ENCODE results near the gene MAP6D1. TPM values are rescaled to one million over a fixed set of nuclear protein-coding genes. Genes with fewer than 3 reads are reported as not detected.

MAP6D1 gene
- 1 to 10 TPM in 1 of 4 donors, under 1 TPM in 2, not detected in 1; 0.55 to 2.1 (median 0.71) TPM for total RNA-seq
- under 1 TPM in 1 of 3 donors, not detected in 2; 0.34 TPM for polyA plus RNA-seq

DNA sequence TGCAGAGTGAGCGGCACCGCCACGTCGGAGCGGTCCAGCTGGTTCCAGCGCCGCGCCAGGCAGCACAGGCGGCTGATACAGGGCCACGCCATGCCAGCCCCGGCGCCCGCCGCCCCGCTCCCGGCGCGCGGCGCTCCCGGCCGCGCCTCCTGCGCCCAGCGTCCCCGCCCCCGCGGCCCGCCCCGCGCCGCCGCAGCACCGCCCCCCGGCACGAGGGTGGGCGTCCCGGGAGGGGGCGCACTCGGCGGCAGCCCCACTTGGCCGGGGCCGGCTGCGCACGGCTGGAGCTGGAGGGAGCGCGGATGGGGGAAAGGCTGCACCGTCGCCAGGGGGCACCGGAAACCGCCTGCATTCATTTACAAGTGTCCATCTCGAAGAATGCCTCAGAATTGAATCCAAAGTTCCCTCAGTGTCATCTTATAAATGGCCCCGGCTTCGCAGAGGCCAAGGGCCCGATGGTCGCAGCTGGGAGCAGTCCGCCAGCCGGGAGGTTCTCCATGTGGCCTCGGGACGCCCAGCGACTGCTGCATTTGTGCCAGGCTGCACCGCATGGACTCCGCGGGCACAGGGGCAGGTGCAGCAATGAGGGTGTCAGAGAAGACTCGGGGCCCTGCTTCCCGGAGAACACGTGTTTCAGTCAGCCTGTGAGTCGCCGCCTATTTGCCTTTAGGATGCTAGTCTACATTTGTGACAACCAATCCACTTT, at the start of gene MAP6D1:
Gene MAP6D1 (minus strand): TSS at position 122 of the 706 bp plus-strand sequence. CDS start 30 bp downstream, at position 92.
- Histone ChIP-seq H3K4me1 (peaks cover 0 to 18% (median 13%) of the 10 kb centered on the region in 4 donors), H3K36me3 (peaks cover 0 to 23% (median 0%) of the 10 kb centered on the region in 4 donors), H3K9me3 (no peaks in the 10 kb centered on the region), H3K27ac (peak within 1 kb of the TSS in 2 of 4 donors; percentile 25 to 32), H3K27me3 (no peaks in the 10 kb centered on the region), H3K4me3 (peak within 1 kb of the TSS; percentile 13 to 67 (median 56))
- no peak for DNase-seq
- TF ChIP-seq POLR2AphosphoS5 (IDR thresholded peaks at IDR 0.05) (no peak), EP300 (IDR thresholded peaks at IDR 0.05) (no peak), POLR2A (IDR thresholded peaks at IDR 0.05) (no peak), CTCF (IDR thresholded peaks at IDR 0.05) (no peak)
- intact Hi-C loops (cut with DNase I): no loop called here
- 2 to 5% methylated on average over 69 of the region's 69 CpGs for WGBS, 2 donors

GRCh38 chr3:183873914-183874313, 48.5 kb upstream of the MAP6D1 start:
- TF ChIP-seq POLR2AphosphoS5 (IDR thresholded peaks at IDR 0.05) (no peak), POLR2A (IDR thresholded peaks at IDR 0.05) (no peak)
- no peaks in the 10 kb centered on the region for H3K27me3 ChIP-seq
- H3K4me1 ChIP-seq: peaks cover 0 to 8% (median 0%) of the 10 kb centered on the region in 4 donors
- WGBS, 2 donors: 78 to 92% methylated on average over 3 of the region's 3 CpGs
- no peaks in the 10 kb centered on the region for H3K36me3 ChIP-seq
- no peak for DNase-seq
- no peak overlapping the region for H3K27ac ChIP-seq
- H3K4me3 ChIP-seq: no peak overlapping the region
- H3K9me3 ChIP-seq: no peaks in the 10 kb centered on the region
- intact Hi-C loops (cut with DNase I): no loop called here

GRCh38 chr3:183871541-183871940, 46.2 kb upstream of the MAP6D1 start:
- WGBS, 2 donors: 80 to 90% methylated on average over 2 of the region's 2 CpGs
- intact Hi-C loops (cut with DNase I): no loop called here
- H3K27me3 ChIP-seq: no peaks in the 10 kb centered on the region

GRCh38 chr3:183870563-183870962, 45.2 kb upstream of the MAP6D1 start:
- H3K27me3 ChIP-seq: no peaks in the 10 kb centered on the region
- H3K4me3 ChIP-seq: no peak overlapping the region
- DNase-seq: no peak
- no peak overlapping the region for H3K27ac ChIP-seq
- WGBS, 2 donors: 72 to 95% methylated on average over 3 of the region's 3 CpGs
- H3K36me3 ChIP-seq: peaks cover 0 to 23% (median 9%) of the 10 kb centered on the region in 4 donors
- H3K9me3 ChIP-seq: no peaks in the 10 kb centered on the region
- H3K4me1 ChIP-seq: peaks cover 0 to 2% (median 0%) of the 10 kb centered on the region in 4 donors
- TF ChIP-seq CTCF (IDR thresholded peaks at IDR 0.05): no peak
- TF ChIP-seq EP300 (IDR thresholded peaks at IDR 0.05): no peak
- intact Hi-C loops (cut with DNase I): no loop called here

More at GRCh38 chr3:183871541-183871940, 46.2 kb upstream of the MAP6D1 start:
- H3K36me3 ChIP-seq: peaks cover 0 to 13% (median 5%) of the 10 kb centered on the region in 4 donors
- no peak overlapping the region for H3K4me3 ChIP-seq
- H3K9me3 ChIP-seq: no peaks in the 10 kb centered on the region
- peaks cover 0 to 8% (median 0%) of the 10 kb centered on the region in 4 donors for H3K4me1 ChIP-seq
- no peak for TF ChIP-seq EP300 (IDR thresholded peaks at IDR 0.05)
- no peak for TF ChIP-seq POLR2A (IDR thresholded peaks at IDR 0.05)
- TF ChIP-seq POLR2AphosphoS5 (IDR thresholded peaks at IDR 0.05): no peak
- no peak for TF ChIP-seq CTCF (IDR thresholded peaks at IDR 0.05)
- H3K27ac ChIP-seq: no peak overlapping the region
- no peak for DNase-seq

GRCh38 chr3:183868796-183869195, 43.4 kb upstream of the MAP6D1 start:
- Histone ChIP-seq H3K4me1 (no peaks in the 10 kb centered on the region), H3K4me3 (no peak overlapping the region), H3K9me3 (no peaks in the 10 kb centered on the region), H3K27me3 (no peaks in the 10 kb centered on the region), H3K27ac (no peak overlapping the region), H3K36me3 (peaks cover 0 to 40% (median 24%) of the 10 kb centered on the region in 4 donors)
- DNase-seq: no peak
- 63 to 93% methylated on average over 1 of the region's 1 CpG for WGBS, 2 donors
- TF ChIP-seq CTCF (IDR thresholded peaks at IDR 0.05) (no peak), EP300 (IDR thresholded peaks at IDR 0.05) (no peak), POLR2AphosphoS5 (IDR thresholded peaks at IDR 0.05) (no peak), POLR2A (IDR thresholded peaks at IDR 0.05) (no peak)
- intact Hi-C loops (cut with DNase I): no loop called here

Measured in sigmoid colon (tissue), 7 donors.